Kidney (tissue), 14 donors: Measurements from ENCODE around the gene POLDIP3. TPM values are rescaled to one million over a fixed set of nuclear protein-coding genes. Genes with fewer than 3 reads are reported as not detected.

Experiments used
- DNase-seq, 5 donors: peaks; one replicate each; pipeline ENCODE4 v3.0.0-alpha.2; 2013 to 2020
- FAIRE-seq: peaks from 2 replicates; lab custom pipeline; 2012; peaks lifted over from hg19 to GRCh38; lab: Jason Lieb, UNC
- H3K27ac ChIP-seq, 2 donors: one replicate each; pipeline ENCODE4 v1.7.0; 2013; ENCODE audit warnings: low read depth in 2 of 2, low read length in 2 of 2, inconsistent platforms in 1 of 2
- H3K27me3 ChIP-seq: one replicate; pipeline ENCODE4 v1.7.1; 2013; ENCODE audit warnings: low read length, inconsistent platforms; ENCODE audit not compliant: control insufficient read depth, insufficient read depth
- H3K36me3 ChIP-seq, 3 donors: one replicate each; pipeline versions ENCODE4 v1.7.0 to v1.7.1; 2013; ENCODE audit warnings: low read length in 3 of 3, control low read depth in 1 of 3, inconsistent platforms in 1 of 3; ENCODE audit not compliant: insufficient read depth in 3 of 3, control insufficient read depth in 2 of 3
- H3K4me1 ChIP-seq, 3 donors: one replicate each; pipeline versions ENCODE4 v1.7.0 to v1.7.1; 2013; ENCODE audit warnings: low read length in 3 of 3, inconsistent platforms in 1 of 3, low read depth in 1 of 3; ENCODE audit not compliant: control insufficient read depth in 2 of 3, insufficient read depth in 2 of 3
- H3K4me3 ChIP-seq, 3 donors: one replicate each; pipeline versions ENCODE4 v1.7.0 to v1.8.1; 2013; ENCODE audit warnings: low read length in 3 of 3, control low read depth in 1 of 3, inconsistent platforms in 1 of 3
- H3K9ac ChIP-seq, 3 donors: one replicate each; pipeline versions ENCODE4 v1.7.0 to v1.7.1; 2013; ENCODE audit warnings: low read length in 3 of 3, control low read depth in 1 of 3, inconsistent platforms in 1 of 3
- H3K9me3 ChIP-seq, 3 donors: one replicate each; pipeline versions ENCODE4 v1.7.0 to v1.7.1; 2013; ENCODE audit warnings: low read length in 3 of 3, control low read depth in 1 of 3, inconsistent platforms in 1 of 3; ENCODE audit not compliant: control insufficient read depth in 2 of 3, insufficient read depth in 1 of 3
- CTCF ChIP-seq: IDR thresholded peaks from 3 replicates; pipeline ENCODE4 v1.5.1; 2012; ENCODE audit warnings: mild to moderate bottlenecking, moderate library complexity, borderline replicate concordance; ENCODE audit not compliant: insufficient read depth; ENCODE audit errors: extremely low read depth
- intact Hi-C: fragments of 100-400 bp; cut with DNase I; formaldehyde crosslinking; loops from one replicate; pipeline ENCODE4 v1.11.1; 2022
- polyA plus RNA-seq: library from polyadenylated mRNA; stranded (reverse); fragments of 350-450 nt; fragmentation: Illumina TruSeq; extraction: RNeasy Lipid Tissue Mini Kit (QIAGEN cat#74804); gene quantifications from one replicate; pipeline ENCODE4 v1.2.3, GENCODE V29; 2014; ENCODE audit warnings: low read depth, low replicate concordance; ENCODE audit not compliant: insufficient read depth
- total RNA-seq: library from RNA; stranded (reverse); fragmentation: NEBNext Ultra II Directional; extraction: Animal tissue kit (Norgen Biotek cat#: 25700); gene quantifications from one replicate; pipeline ENCODE4 v1.2.1, GENCODE V29; 2021
- donor health status: control.
- donor health status: control.
- donor health status: control.
- donor health status: control.
- donor health status: control.
- donor health status: DM: yes; HTN: yes; CAD: no.
- donor health status: Normal renal cell carcinoma (clear cell type).

Gene POLDIP3
- total and polyA plus RNA-seq, 2 donors from 2014 or later, result 44.1 to 67.9 TPM

- Histone ChIP-seq H3K9ac (no peak overlapping the region), H3K27me3 (no peaks in the 10 kb centered on the region), H3K36me3 (no peaks in the 10 kb centered on the region), H3K4me3 (no peak overlapping the region), H3K4me1 (peaks cover 3 to 22% (median 21%) of the 10 kb centered on the region in 3 donors), H3K9me3 (no peaks in the 10 kb centered on the region), H3K27ac (no peak overlapping the region)
- DNase-seq (no peak), FAIRE-seq (no peak)
- intact Hi-C loops, result no loop called here
- no peak for TF ChIP-seq CTCF
Observed at GRCh38 chr22:42651134-42651533, 36.5 kb upstream of the POLDIP3 start.

DNA sequence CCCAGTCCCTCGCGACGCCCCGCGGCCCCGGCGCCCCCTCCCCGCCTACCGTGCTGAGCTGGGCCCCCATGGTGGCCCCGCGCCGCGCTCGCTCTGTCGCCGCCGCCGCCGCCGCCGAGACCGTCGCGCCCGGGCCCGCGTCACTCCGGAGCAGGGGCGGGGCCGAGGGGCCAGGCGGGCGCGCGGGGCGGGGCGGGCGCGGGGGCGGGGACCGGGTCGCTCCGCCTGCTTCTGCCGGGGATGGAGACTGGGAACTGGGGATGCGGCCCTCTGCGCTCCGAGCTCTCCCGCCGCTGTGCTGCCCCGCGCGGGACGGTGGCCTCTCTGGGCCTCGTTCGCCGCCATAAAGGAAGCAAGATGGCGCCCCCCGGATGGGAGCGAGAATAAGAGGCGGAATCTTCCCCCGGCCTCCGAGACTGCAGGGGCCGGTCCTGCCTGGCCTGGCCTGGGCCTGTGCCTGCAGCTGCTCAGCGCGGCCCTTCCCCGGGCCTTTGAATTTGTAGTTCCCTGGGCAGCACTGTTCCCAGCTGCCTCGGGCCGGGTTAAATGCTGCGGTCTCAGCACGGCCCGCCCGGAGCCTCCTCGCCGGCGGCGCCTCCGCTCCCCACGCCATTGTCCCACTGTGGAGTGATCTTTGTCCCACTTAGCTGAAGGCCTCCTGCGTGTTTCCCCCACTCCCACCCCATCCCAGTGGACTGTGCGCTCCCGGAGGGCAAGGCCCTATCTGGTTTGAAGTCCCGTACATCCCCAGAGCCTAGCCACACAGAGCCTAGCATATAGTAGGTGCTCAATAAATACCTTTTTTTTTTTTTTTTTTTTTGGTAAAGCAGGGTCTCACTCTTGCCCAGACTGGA lies 34.8 kb upstream of the POLDIP3 start, which contains the start of gene CYB5R3:
Gene CYB5R3 (minus strand): TSS at position 147 of the 854 bp plus-strand sequence. CDS start 77 bp downstream, at position 70.
- FAIRE-seq (no peak), DNase-seq (peak; percentile 89 to 94 (median 92))
- H3K27me3 ChIP-seq, result no peaks in the 10 kb centered on the region
- H3K4me3 ChIP-seq, result peak within 1 kb of the TSS; percentile 66 to 100 (median 97)
- no peak for TF ChIP-seq CTCF
- intact Hi-C loops, result no loop called here
- peak within 1 kb of the TSS; percentile 81 to 92 for H3K27ac ChIP-seq
- peaks cover 3 to 38% (median 38%) of the 10 kb centered on the region in 3 donors for H3K4me1 ChIP-seq
- peak within 1 kb of the TSS; percentile 80 to 99 (median 98) for H3K9ac ChIP-seq
- H3K36me3 ChIP-seq, result no peaks in the 10 kb centered on the region
- no peaks in the 10 kb centered on the region for H3K9me3 ChIP-seq

- DNase-seq, result peak in 4 of 5 donors; percentile 35 to 87 (median 56)
- intact Hi-C loops, result no loop called here
- H3K4me3 ChIP-seq, result peak overlapping the region; percentile 66 to 100 (median 97)
- peak overlapping the region; percentile 80 to 99 (median 98) for H3K9ac ChIP-seq
- H3K4me1 ChIP-seq, result peaks cover 3 to 46% (median 44%) of the 10 kb centered on the region in 3 donors
- TF ChIP-seq CTCF, result no peak
- H3K27me3 ChIP-seq, result no peaks in the 10 kb centered on the region
- no peaks in the 10 kb centered on the region for H3K9me3 ChIP-seq
- H3K27ac ChIP-seq, result peak overlapping the region; percentile 81 to 92
- FAIRE-seq, result no peak
- no peaks in the 10 kb centered on the region for H3K36me3 ChIP-seq
Observed at GRCh38 chr22:42648368-42649245, 33.9 kb upstream of the POLDIP3 start.
